ENCODE data around the gene ABCB10.

The ABCB10 gene

GRCh38 chr1:229570891-229571516 is 12.5 kb upstream of the ABCB10 start:
- in situ Hi-C loops (cut with MboI; ENCODE audit: low pct_unique_long_range_greater_than_20kb, low sequenced_read_pairs, unreplicated experiment), result no loop called here
- no peak for TF ChIP-seq CTCF (IDR thresholded peaks at IDR 0.05; ENCODE audit: extremely low read depth, insufficient read depth, missing control alignments)
- DNase-seq (ENCODE audit: low spot score), result no peak

- in situ Hi-C loops (cut with MboI; ENCODE audit: low pct_unique_long_range_greater_than_20kb, low sequenced_read_pairs, unreplicated experiment), result no loop called here
- TF ChIP-seq CTCF (IDR thresholded peaks at IDR 0.05; ENCODE audit: extremely low read depth, insufficient read depth, missing control alignments), result no peak
- no peak for DNase-seq (ENCODE audit: low spot score)
Measured at GRCh38 chr1:229570305-229570704, 11.8 kb upstream of the ABCB10 start.

- no peak for DNase-seq (ENCODE audit: low spot score)
- no peak for TF ChIP-seq CTCF (IDR thresholded peaks at IDR 0.05; ENCODE audit: extremely low read depth, insufficient read depth, missing control alignments)
- in situ Hi-C loops (cut with MboI; ENCODE audit: low pct_unique_long_range_greater_than_20kb, low sequenced_read_pairs, unreplicated experiment), result no loop called here
Measured at GRCh38 chr1:229567109-229567868, 8.8 kb upstream of the ABCB10 start.

- in situ Hi-C loops (cut with MboI; ENCODE audit: low pct_unique_long_range_greater_than_20kb, low sequenced_read_pairs, unreplicated experiment), result no loop called here
Measured at GRCh38 chr1:229563701-229564100, 5.2 kb upstream of the ABCB10 start.

GRCh38 chr1:229563241-229563640 is 4.7 kb upstream of the ABCB10 start:
- DNase-seq (ENCODE audit: low spot score), result no peak
- in situ Hi-C loops (cut with MboI; ENCODE audit: low pct_unique_long_range_greater_than_20kb, low sequenced_read_pairs, unreplicated experiment), result no loop called here
- TF ChIP-seq CTCF (IDR thresholded peaks at IDR 0.05; ENCODE audit: extremely low read depth, insufficient read depth, missing control alignments), result no peak

More at GRCh38 chr1:229563701-229564100, 5.2 kb upstream of the ABCB10 start:
- no peak for DNase-seq (ENCODE audit: low spot score)
- no peak for TF ChIP-seq CTCF (IDR thresholded peaks at IDR 0.05; ENCODE audit: extremely low read depth, insufficient read depth, missing control alignments)

- no peak for TF ChIP-seq CTCF (IDR thresholded peaks at IDR 0.05; ENCODE audit: extremely low read depth, insufficient read depth, missing control alignments)
- DNase-seq (ENCODE audit: low spot score), result no peak
- in situ Hi-C loops (cut with MboI; ENCODE audit: low pct_unique_long_range_greater_than_20kb, low sequenced_read_pairs, unreplicated experiment), result no loop called here
Measured at GRCh38 chr1:229562686-229563085, 4.2 kb upstream of the ABCB10 start.

All from GM13977 (cell line).